OCI-LY7 (cell line): ENCODE measurements around the gene TMEM63B.

Experiments used
- CTCF ChIP-seq: fragments of 200-600 bp; sonication (generic); conservative IDR thresholded peaks from 2 replicates; pipeline ENCODE4 v1.5.1; 2014; ENCODE audit warnings: mild to moderate bottlenecking, antibody characterized with exemption, low read length, moderate library complexity, mixed read lengths
- EZH2phosphoT487 ChIP-seq: fragments of 200-600 bp; sonication (generic); IDR thresholded peaks from 2 replicates; pipeline ENCODE4 v1.6.1; 2018; ENCODE audit warnings: low read depth, borderline replicate concordance, mild to moderate bottlenecking, mixed run types, antibody characterized with exemption, low read length, moderate library complexity, mixed read lengths

GRCh38 chr6:44149369-44150012 lies 22.1 kb downstream of the TMEM63B start:
- TF ChIP-seq CTCF (no peak), EZH2phosphoT487 (no peak)
